HG03521 (cell line): Measurements from ENCODE around the gene USP49.
"Not testable (repeated sequence)": the region's sequence is repeated elsewhere in the genome, so short reads cannot be mapped to it uniquely, and the experiment has no call there.

Experiments used
- ATAC-seq: cut with Tn5 transposase; IDR thresholded peaks from one replicate; pipeline ENCODE4 v1.9.1; 2021; ENCODE audit warnings: mild to moderate bottlenecking, moderate library complexity; ENCODE audit not compliant: unreplicated experiment

USP49 gene

GRCh38 chr6:41815587-41815986 is 79.6 kb downstream of the USP49 start:
- no peak for ATAC-seq

GRCh38 chr6:41814629-41815028 is 80.5 kb downstream of the USP49 start:
- ATAC-seq: no peak

- ATAC-seq: no peak
Observed at GRCh38 chr6:41813956-41814355, 81.2 kb downstream of the USP49 start.

GRCh38 chr6:41813469-41813868 is 81.7 kb downstream of the USP49 start:
- no peak for ATAC-seq

- ATAC-seq: not testable (repeated sequence)
Observed at GRCh38 chr6:41811946-41812345, 83.2 kb downstream of the USP49 start.

- ATAC-seq: no peak
Observed at GRCh38 chr6:41811095-41811494, 84.1 kb downstream of the USP49 start.

- ATAC-seq: no peak
Observed at GRCh38 chr6:41805830-41806774, 89.1 kb downstream of the USP49 start.

GRCh38 chr6:41801380-41801779 is 93.8 kb downstream of the USP49 start:
- ATAC-seq: no peak

GRCh38 chr6:41799559-41799911 is 95.6 kb downstream of the USP49 start:
- ATAC-seq: no peak

- no peak for ATAC-seq
Observed at GRCh38 chr6:41798901-41799558, 96.1 kb downstream of the USP49 start.

- ATAC-seq: no peak
Observed at GRCh38 chr6:41796474-41796873, 98.7 kb downstream of the USP49 start.

- no peak for ATAC-seq
Observed at GRCh38 chr6:41791984-41792383, 103.2 kb downstream of the USP49 start.

GRCh38 chr6:41791305-41791704 is 103.9 kb downstream of the USP49 start:
- ATAC-seq: no peak

- ATAC-seq: no peak
Observed at GRCh38 chr6:41790045-41790444, 105.1 kb downstream of the USP49 start.

GRCh38 chr6:41789390-41789724 is 105.8 kb downstream of the USP49 start:
- no peak for ATAC-seq

GRCh38 chr6:41787219-41787917 is 107.8 kb downstream of the USP49 start, which contains the start of gene TOMM6:
Gene TOMM6 (plus strand): TSS chr6:41787694. CDS start chr6:41787698, 4 bp downstream.
- peak; percentile 79 for ATAC-seq

- peak; percentile 57 for ATAC-seq
Observed at GRCh38 chr6:41786451-41787218, 108.5 kb downstream of the USP49 start.

GRCh38 chr6:41785689-41786450 is 109.3 kb downstream of the USP49 start:
- no peak for ATAC-seq

- no peak for ATAC-seq
Observed at GRCh38 chr6:41785254-41785653, 109.9 kb downstream of the USP49 start.

GRCh38 chr6:41784581-41785171 is 110.5 kb downstream of the USP49 start:
- ATAC-seq: no peak
